Naive thymus-derived CD4-positive, alpha-beta T cell (primary cell): ENCODE measurements around the gene PSENEN. TPM values are rescaled to one million over a fixed set of nuclear protein-coding genes. Genes with fewer than 3 reads are reported as not detected.

Experiments
- ATAC-seq: fragments of 150-1000 bp; cut with Tn5 transposase; 2 replicates; pipeline ENCODE4 v1.10.0; 2021; ENCODE audit warnings: mild to moderate bottlenecking, moderate library complexity
- CTCF ChIA-PET: fragments of 350-600 bp; sonication (Branson Sonifier 250); formaldehyde crosslinking; loops from one replicate; lab custom pipeline; 2021; ENCODE audit warnings: antibody characterized with exemption; lab: Charles Lee
- POLR2A ChIA-PET: fragments of 350-600 bp; sonication (Branson Sonifier 250); formaldehyde crosslinking; loops from one replicate; lab custom pipeline; 2021; ENCODE audit warnings: antibody characterized with exemption, inconsistent platforms; lab: Charles Lee
- DNase-seq, 9 donors: peaks; one replicate each; pipeline versions ENCODE4 v3.0.0 to v3.0.0-alpha.2; 2020 to 2022; ENCODE audit warnings: mixed read lengths in 1 of 9
- H3K27ac ChIP-seq: one replicate; pipeline ENCODE4 v1.7.0; 2013; ENCODE audit warnings: mild to moderate bottlenecking, low read depth, low read length, moderate library complexity
- H3K27me3 ChIP-seq, 2 donors: one replicate each; pipeline ENCODE4 v1.7.0; 2013; ENCODE audit warnings: low read length in 2 of 2, mild to moderate bottlenecking in 2 of 2, moderate library complexity in 2 of 2; ENCODE audit not compliant: control insufficient read depth in 2 of 2, insufficient read depth in 2 of 2
- H3K36me3 ChIP-seq, 3 experiments: 1 replicate in 2 of 3; 2 replicates in 1 of 3; pipeline ENCODE4 v1.7.0; 2013; ENCODE audit warnings: low read length in 3 of 3, mild to moderate bottlenecking in 3 of 3, moderate library complexity in 1 of 3; ENCODE audit not compliant: insufficient read depth in 3 of 3, control insufficient read depth in 2 of 3
- H3K4me1 ChIP-seq, 2 donors: one replicate each; pipeline ENCODE4 v1.7.0; 2013; ENCODE audit warnings: low read length in 2 of 2, mild to moderate bottlenecking in 2 of 2, moderate library complexity in 1 of 2; ENCODE audit not compliant: control insufficient read depth in 2 of 2, insufficient read depth in 2 of 2
- H3K4me3 ChIP-seq: 2 replicates; pipeline ENCODE4 v1.7.0; 2013; ENCODE audit warnings: mild to moderate bottlenecking, low read length
- H3K9me3 ChIP-seq, 3 experiments: 1 replicate in 2 of 3; 2 replicates in 1 of 3; pipeline ENCODE4 v1.7.0; 2013; ENCODE audit warnings: low read length in 3 of 3; ENCODE audit not compliant: control insufficient read depth in 2 of 3
- H3K27ac Mint-ChIP-seq, 9 donors: one replicate each; pipeline ENCODE4 v1.8.0; 2020 to 2022; ENCODE audit warnings: mixed read lengths in 9 of 9, mild to moderate bottlenecking in 8 of 9, moderate library complexity in 5 of 9, inconsistent platforms in 2 of 9
- H3K27me3 Mint-ChIP-seq, 5 donors: one replicate each; pipeline ENCODE4 v1.8.0; 2021 to 2022; ENCODE audit warnings: mixed read lengths in 5 of 5, mild to moderate bottlenecking in 1 of 5
- H3K36me3 Mint-ChIP-seq, 5 donors: one replicate each; pipeline ENCODE4 v1.8.0; 2020 to 2022; ENCODE audit warnings: mixed read lengths in 5 of 5, mild to moderate bottlenecking in 3 of 5, inconsistent platforms in 1 of 5
- H3K4me1 Mint-ChIP-seq, 7 donors: one replicate each; pipeline ENCODE4 v1.8.0; 2020 to 2022; ENCODE audit warnings: mixed read lengths in 7 of 7, mild to moderate bottlenecking in 3 of 7, inconsistent platforms in 1 of 7
- H3K4me3 Mint-ChIP-seq, 10 donors: one replicate each; pipeline ENCODE4 v1.8.0; 2020 to 2022; ENCODE audit warnings: mild to moderate bottlenecking in 10 of 10, mixed read lengths in 10 of 10, moderate library complexity in 6 of 10, inconsistent platforms in 2 of 10
- H3K9me3 Mint-ChIP-seq, 11 donors: one replicate each; pipeline ENCODE4 v1.8.0; 2020 to 2022; ENCODE audit warnings: mixed read lengths in 11 of 11, mild to moderate bottlenecking in 4 of 11, inconsistent platforms in 1 of 11, moderate library complexity in 1 of 11
- intact Hi-C, 2 donors: fragments of 100-400 bp; cut with micrococcal nuclease; formaldehyde crosslinking; loops; one replicate each; pipeline ENCODE4 v1.15.1; 2023
- polyA plus RNA-seq, 2 donors: library from polyadenylated mRNA; unstranded; fragments of 300-500 nt; fragmentation: Illumina TruSeq; gene quantifications; one replicate each; pipeline ENCODE4 v1.2.3, GENCODE V29; 2021
- total RNA-seq, 6 experiments: library from RNA in 5 of 6; stranded (reverse) in 5 of 6; gene quantifications; 1 replicate in 5 of 6; 2 replicates in 1 of 6; pipeline ENCODE4 v1.2.3 and lab custom pipeline; 2021 to 2026

The PSENEN gene
- total and polyA plus RNA-seq, 7 experiments from 2014 or later = 20.4 to 79.1 (median 33.9) TPM

DNA sequence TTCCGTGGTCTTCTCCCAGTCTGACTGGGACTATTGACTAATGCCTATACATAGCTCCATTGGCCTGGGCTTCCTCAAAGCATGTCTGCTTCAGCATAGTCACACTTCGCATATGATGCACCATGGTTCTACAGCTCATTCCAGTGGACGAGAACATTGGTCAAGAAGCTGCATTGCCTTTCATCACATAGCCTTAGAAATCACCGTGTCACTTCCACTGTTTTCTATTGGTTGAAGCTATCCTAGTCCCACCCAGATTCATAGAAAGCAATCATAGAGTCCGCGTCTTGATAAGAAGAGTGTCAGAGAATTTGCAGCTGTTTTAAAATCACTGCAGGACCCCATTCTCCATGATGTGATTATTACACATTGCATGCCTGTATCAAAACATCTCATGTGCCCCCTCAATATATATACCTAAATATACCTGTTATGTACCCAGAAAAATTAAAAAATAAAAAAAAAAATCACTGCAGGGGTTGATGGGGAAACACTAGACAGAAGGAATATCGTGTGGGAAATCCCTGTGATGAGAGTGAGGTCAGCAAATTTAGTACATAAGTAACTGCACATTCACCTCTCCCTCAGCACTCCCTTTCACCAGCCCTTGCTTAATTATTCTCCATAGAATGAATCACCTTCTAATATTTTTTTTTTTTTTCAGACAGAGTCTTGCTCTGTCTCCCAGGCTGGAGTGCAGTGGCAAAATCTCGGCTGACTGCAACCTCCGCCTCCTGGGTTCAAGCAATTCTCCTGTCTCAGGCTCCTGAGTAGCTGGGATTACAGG lies 27.8 kb downstream of the PSENEN start:
- peaks cover 11 to 23% (median 18%) of the 10 kb centered on the region in 7 donors for H3K4me1 Mint-ChIP-seq
- Histone ChIP-seq H3K27ac (no peak overlapping the region), H3K27me3 (no peaks in the 10 kb centered on the region), H3K36me3 (peaks cover 0 to 9% (median 0%) of the 10 kb centered on the region in 3 experiments), H3K9me3 (no peaks in the 10 kb centered on the region), H3K4me1 (peaks cover 0 to 6% of the 10 kb centered on the region in 2 donors), H3K4me3 (no peak overlapping the region)
- ATAC-seq (no peak), DNase-seq (no peak)
- intact Hi-C loops = loop anchor here in 1 of 2 donors (10.0 kb wide), 1 partner anchor 282 kb away; the partner anchor contains the start of genes THAP8 and WDR62
- H3K36me3 Mint-ChIP-seq = peaks cover 0 to 11% (median 4%) of the 10 kb centered on the region in 5 donors
- no peaks in the 10 kb centered on the region for H3K27me3 Mint-ChIP-seq
- ChIA-PET CTCF (interaction anchor here (0.7 kb wide), 1 partner anchor 285 kb away, joined by 3 read pairs; no protein-coding TSS in a partner anchor), POLR2A (no interaction called here)
- H3K4me3 Mint-ChIP-seq = peak overlapping the region in 3 of 10 donors; percentile 0 to 30 (median 8)
- H3K9me3 Mint-ChIP-seq = peaks cover 0 to 2% (median 0%) of the 10 kb centered on the region in 11 donors
- H3K27ac Mint-ChIP-seq = peak overlapping the region in 1 of 9 donors; percentile 46

GRCh38 chr19:35774274-35775045 lies 29.0 kb downstream of the PSENEN start:
- ATAC-seq (no peak), DNase-seq (no peak)
- peaks cover 11 to 28% (median 18%) of the 10 kb centered on the region in 7 donors for H3K4me1 Mint-ChIP-seq
- POLR2A ChIA-PET = interaction anchor here (0.8 kb wide), 1 partner anchor 29 kb away, joined by 3 read pairs; the partner anchor contains the start of genes PSENEN and U2AF1L4
- Histone ChIP-seq H3K27ac (no peak overlapping the region), H3K36me3 (peaks cover 0 to 3% (median 0%) of the 10 kb centered on the region in 3 experiments), H3K4me3 (peak overlapping the region; percentile 56), H3K27me3 (no peaks in the 10 kb centered on the region), H3K4me1 (peaks cover 0 to 6% of the 10 kb centered on the region in 2 donors), H3K9me3 (no peaks in the 10 kb centered on the region)
- peak overlapping the region; percentile 77 to 89 (median 85) for H3K4me3 Mint-ChIP-seq
- CTCF ChIA-PET = no interaction called here
- intact Hi-C loops = loop anchor here (1.0 to 10.0 kb wide), 12 partner anchors 16 to 341 kb away; partner anchors contain the start of genes LIN37 (in 2 of the 2), PROSER3 (in 2 of the 2), THAP8 (in 2 of the 2) and WDR62 (in 2 of the 2)
- peaks cover 0 to 11% (median 0%) of the 10 kb centered on the region in 5 donors for H3K36me3 Mint-ChIP-seq
- H3K27ac Mint-ChIP-seq = peak overlapping the region in 3 of 9 donors; percentile 36 to 68 (median 65)
- no peaks in the 10 kb centered on the region for H3K27me3 Mint-ChIP-seq
- H3K9me3 Mint-ChIP-seq = peaks cover 0 to 2% (median 0%) of the 10 kb centered on the region in 11 donors

DNA sequence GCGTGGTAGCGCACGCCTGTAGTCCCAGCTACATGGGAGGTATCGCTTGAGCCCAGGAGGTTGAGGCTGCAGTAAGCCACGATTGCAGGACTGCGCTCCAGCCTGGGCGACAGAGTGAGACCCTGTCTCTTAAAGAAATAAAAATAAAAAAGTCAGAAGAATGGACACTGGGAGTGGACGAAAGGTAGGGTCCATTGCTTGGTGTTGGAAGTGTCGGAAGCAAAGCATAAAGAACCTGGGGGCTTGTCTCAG lies 29.5 kb downstream of the PSENEN start:
- peaks cover 0 to 11% (median 0%) of the 10 kb centered on the region in 5 donors for H3K36me3 Mint-ChIP-seq
- ChIA-PET POLR2A (no interaction called here), CTCF (no interaction called here)
- no peaks in the 10 kb centered on the region for H3K27me3 Mint-ChIP-seq
- Histone ChIP-seq H3K4me1 (peaks cover 0 to 6% of the 10 kb centered on the region in 2 donors), H3K27me3 (no peaks in the 10 kb centered on the region), H3K36me3 (peaks cover 0 to 8% (median 0%) of the 10 kb centered on the region in 3 experiments), H3K4me3 (peak overlapping the region; percentile 56), H3K9me3 (no peaks in the 10 kb centered on the region), H3K27ac (no peak overlapping the region)
- peaks cover 0 to 2% (median 0%) of the 10 kb centered on the region in 11 donors for H3K9me3 Mint-ChIP-seq
- peaks cover 11 to 28% (median 18%) of the 10 kb centered on the region in 7 donors for H3K4me1 Mint-ChIP-seq
- H3K27ac Mint-ChIP-seq = peak overlapping the region in 5 of 9 donors; percentile 34 to 88 (median 84)
- intact Hi-C loops = loop anchor here (1.0 to 10.0 kb wide), 12 partner anchors 17 to 340 kb away; partner anchors contain the start of genes LIN37 (in 2 of the 2), PROSER3 (in 2 of the 2), THAP8 (in 2 of the 2) and WDR62 (in 2 of the 2)
- DNase-seq (no peak), ATAC-seq (no peak)
- H3K4me3 Mint-ChIP-seq = peak overlapping the region; percentile 77 to 89 (median 85)

GRCh38 chr19:35775298-35776101 lies 30.0 kb downstream of the PSENEN start, which contains the start of gene ARHGAP33:
ARHGAP33 (plus strand) TSS chr19:35775564; CDS start chr19:35775659, 95 bp downstream.
- peak; percentile 96 to 99 (median 98) for DNase-seq
- peaks cover 0 to 11% (median 0%) of the 10 kb centered on the region in 5 donors for H3K36me3 Mint-ChIP-seq
- peak within 1 kb of the TSS; percentile 77 to 94 (median 86) for H3K4me3 Mint-ChIP-seq
- peaks cover 11 to 28% (median 18%) of the 10 kb centered on the region in 7 donors for H3K4me1 Mint-ChIP-seq
- intact Hi-C loops = loop anchor here (1.0 to 10.0 kb wide), 12 partner anchors 17 to 340 kb away; partner anchors contain the start of genes LIN37 (in 2 of the 2), PROSER3 (in 2 of the 2), THAP8 (in 2 of the 2) and WDR62 (in 2 of the 2)
- CTCF ChIA-PET = no interaction called here
- POLR2A ChIA-PET = no interaction called here
- H3K4me1 ChIP-seq = peaks cover 0 to 6% of the 10 kb centered on the region in 2 donors
- H3K27me3 Mint-ChIP-seq = no peaks in the 10 kb centered on the region
- peak within 1 kb of the TSS in 7 of 9 donors; percentile 12 to 88 (median 84) for H3K27ac Mint-ChIP-seq
- peak within 1 kb of the TSS; percentile 56 for H3K4me3 ChIP-seq
- H3K27me3 ChIP-seq = no peaks in the 10 kb centered on the region
- peak within 1 kb of the TSS; percentile 61 for H3K27ac ChIP-seq
- H3K9me3 ChIP-seq = no peaks in the 10 kb centered on the region
- peak; percentile 100 for ATAC-seq
- peaks cover 0 to 2% (median 0%) of the 10 kb centered on the region in 11 donors for H3K9me3 Mint-ChIP-seq
- peaks cover 0 to 8% (median 0%) of the 10 kb centered on the region in 3 experiments for H3K36me3 ChIP-seq

DNA sequence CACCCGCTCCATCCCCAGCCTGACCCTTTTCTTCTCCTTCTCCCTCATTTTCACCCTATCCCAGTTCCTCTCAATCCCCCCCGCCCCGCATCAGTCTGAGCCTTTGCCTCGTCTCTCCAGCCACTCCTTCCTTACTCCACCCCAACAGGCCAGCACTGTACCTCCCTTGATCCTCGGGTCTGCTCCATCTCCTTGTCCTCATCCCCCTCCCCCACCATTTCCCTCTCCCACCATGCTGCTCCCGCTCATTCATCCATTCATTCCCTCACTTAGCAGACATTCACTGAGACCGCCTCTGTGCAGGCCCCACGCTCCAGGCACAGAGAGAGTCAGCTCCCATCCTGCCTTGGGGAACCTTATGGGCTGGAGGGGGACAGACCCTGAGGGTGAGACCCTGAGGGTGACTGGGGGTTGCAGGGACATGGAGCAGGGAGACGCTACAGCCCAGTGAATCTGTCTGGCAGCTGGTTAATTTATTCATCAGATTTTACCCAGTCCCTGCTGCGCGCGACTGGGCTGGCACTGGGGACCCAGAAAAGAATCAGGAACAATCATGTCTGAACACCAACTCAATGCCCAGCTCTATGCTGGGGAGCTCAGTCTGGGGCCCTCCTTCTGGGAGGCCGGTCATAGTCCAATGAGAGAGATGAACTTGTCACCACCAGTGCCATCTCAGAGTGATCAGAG lies 30.8 kb downstream of the PSENEN start:
- peaks cover 0 to 11% (median 0%) of the 10 kb centered on the region in 3 experiments for H3K36me3 ChIP-seq
- no peaks in the 10 kb centered on the region for H3K27me3 Mint-ChIP-seq
- no peak overlapping the region for H3K4me3 ChIP-seq
- peak overlapping the region; percentile 50 to 94 (median 78) for H3K4me3 Mint-ChIP-seq
- no peak for DNase-seq
- H3K4me1 ChIP-seq = peaks cover 0 to 6% of the 10 kb centered on the region in 2 donors
- no peaks in the 10 kb centered on the region for H3K27me3 ChIP-seq
- peak overlapping the region in 4 of 9 donors; percentile 12 to 88 (median 40) for H3K27ac Mint-ChIP-seq
- no peak for ATAC-seq
- POLR2A ChIA-PET = interaction anchor here (0.6 kb wide), 1 partner anchor 16 kb away, joined by 5 read pairs; no protein-coding TSS in a partner anchor
- no peaks in the 10 kb centered on the region for H3K9me3 ChIP-seq
- H3K27ac ChIP-seq = peak overlapping the region; percentile 61
- peaks cover 0 to 13% (median 0%) of the 10 kb centered on the region in 5 donors for H3K36me3 Mint-ChIP-seq
- peaks cover 0 to 2% (median 0%) of the 10 kb centered on the region in 11 donors for H3K9me3 Mint-ChIP-seq
- H3K4me1 Mint-ChIP-seq = peaks cover 11 to 28% (median 18%) of the 10 kb centered on the region in 7 donors
- CTCF ChIA-PET = no interaction called here
- intact Hi-C loops = loop anchor here in 1 of 2 donors (10.0 kb wide), 1 partner anchor 279 kb away; the partner anchor contains the start of genes THAP8 and WDR62
